GM18505 (cell line): Measurements from ENCODE around the gene KRTAP5-3.
"Not testable (repeated sequence)": the region's sequence is repeated elsewhere in the genome, so short reads cannot be mapped to it uniquely, and the experiment has no call there.

Source experiments
- ATAC-seq: cut with Tn5 transposase; IDR thresholded peaks from one replicate; pipeline ENCODE4 v1.9.1; 2021; ENCODE audit not compliant: unreplicated experiment
- POLR2A ChIP-seq: IDR thresholded peaks from 4 replicates; pipeline ENCODE4 v1.6.1; 2011; ENCODE audit warnings: borderline replicate concordance; ENCODE audit not compliant: insufficient read depth, insufficient read length; ENCODE audit errors: extremely low read depth

KRTAP5-3 gene

DNA sequence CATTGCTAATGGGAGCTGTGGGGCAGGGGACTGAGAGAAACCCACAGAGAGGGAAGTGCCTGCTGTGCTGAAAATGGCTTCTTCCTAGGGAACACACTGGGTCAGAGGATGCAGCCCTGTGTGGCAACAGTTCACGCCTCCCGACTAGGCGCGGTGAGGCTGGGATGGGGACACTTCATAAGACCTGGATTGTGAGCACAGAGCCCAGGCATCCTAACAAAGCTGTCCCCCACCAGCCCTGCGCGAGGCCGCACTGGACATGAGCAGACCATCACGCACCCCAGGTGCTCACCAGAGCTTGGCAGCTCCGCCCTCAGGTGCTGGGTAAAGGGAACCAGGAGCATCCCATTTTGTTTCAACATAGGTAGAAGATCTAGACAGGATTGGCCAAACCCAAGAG, 15.5 kb upstream of the KRTAP5-3 start:
- TF ChIP-seq POLR2A: no peak
- no peak for ATAC-seq

DNA sequence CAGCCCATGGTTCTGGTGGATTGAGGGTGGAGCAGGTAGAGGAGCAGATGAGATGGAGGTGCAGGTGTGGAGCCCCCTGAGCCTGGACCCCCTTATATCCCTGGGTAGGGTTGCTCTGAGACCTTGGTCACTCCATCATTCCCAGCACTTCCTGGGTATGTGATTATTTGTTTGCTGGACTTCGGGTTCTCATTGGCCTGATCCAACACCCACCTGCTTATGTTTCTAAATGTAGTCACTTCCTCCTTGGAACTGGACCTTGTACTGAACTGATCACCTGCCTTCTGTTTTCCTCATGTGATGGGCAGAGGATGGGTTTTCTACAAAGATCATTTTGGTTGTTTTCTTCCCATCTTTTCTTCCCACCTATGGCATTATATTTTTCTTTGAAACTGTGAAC, 13.8 kb upstream of the KRTAP5-3 start, which contains the start of gene KRTAP5-4:
KRTAP5-4 (minus strand) TSS at position 53 of the 400 bp plus-strand sequence; CDS start at position 8, 45 bp downstream.
- TF ChIP-seq POLR2A: no peak

DNA sequence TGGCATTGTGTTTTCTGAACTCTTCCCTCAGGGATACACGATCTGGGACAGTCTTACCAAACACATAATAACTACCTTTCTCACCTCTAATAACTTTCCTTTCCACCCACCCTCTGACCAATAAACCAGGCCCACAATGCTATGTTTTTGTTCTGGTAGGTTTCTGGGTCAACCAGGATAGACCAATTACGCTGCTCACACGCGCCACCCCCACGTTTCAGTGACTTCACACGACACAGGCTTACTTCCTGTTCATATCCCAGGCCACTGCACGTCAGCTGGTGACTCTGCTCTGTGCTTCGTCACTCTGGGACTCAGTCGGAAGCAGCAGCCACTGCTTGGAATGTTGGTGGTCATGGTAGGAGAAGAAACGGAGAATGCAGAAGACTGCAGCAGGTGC, 11.2 kb upstream of the KRTAP5-3 start:
- ATAC-seq: no peak

More for the DNA sequence above, 13.8 kb upstream of the KRTAP5-3 start, which contains the start of gene KRTAP5-4:
- ATAC-seq: no peak

DNA sequence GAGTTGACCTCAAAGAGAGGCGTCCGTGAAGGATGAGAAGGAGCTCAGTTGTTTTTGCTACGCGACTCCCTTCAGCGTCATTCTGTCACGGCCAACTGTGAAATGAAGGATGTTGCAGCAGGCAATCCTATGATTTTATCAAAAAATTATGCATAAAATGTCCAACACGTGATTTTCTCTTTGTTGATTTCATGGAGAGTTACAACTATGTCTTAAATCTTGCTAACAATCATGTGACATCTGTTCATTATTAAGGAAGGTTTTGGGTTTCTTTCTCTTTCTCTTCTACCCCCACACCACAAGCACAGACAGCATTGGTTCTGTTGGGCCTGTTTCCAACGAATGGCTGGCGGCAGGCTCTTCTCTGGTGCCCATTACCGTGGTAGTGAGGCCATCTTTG, 10.0 kb upstream of the KRTAP5-3 start:
- no peak for TF ChIP-seq POLR2A
- no peak for ATAC-seq

More for the DNA sequence above, 11.2 kb upstream of the KRTAP5-3 start:
- no peak for TF ChIP-seq POLR2A

DNA sequence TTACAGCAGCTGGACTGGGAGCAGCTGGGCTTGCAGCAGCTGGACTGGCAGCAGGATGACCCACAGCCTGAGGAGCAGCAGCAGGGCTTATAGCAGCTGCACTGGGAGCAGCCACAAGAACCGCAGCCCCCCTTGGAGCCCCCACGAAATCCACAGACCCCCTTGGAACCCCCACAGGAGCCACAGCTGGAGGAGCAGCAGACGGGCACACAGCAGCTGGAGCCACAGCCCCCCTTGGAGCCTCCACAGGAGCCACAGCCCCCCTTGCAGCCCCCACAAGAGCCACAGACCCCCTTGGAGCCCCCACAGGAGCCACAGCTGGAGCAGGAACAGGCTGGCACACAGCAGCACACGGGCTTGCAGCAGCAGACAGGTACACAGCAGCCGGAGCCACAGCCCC, 362 bp downstream of the KRTAP5-3 start:
- not testable (repeated sequence) for ATAC-seq

DNA sequence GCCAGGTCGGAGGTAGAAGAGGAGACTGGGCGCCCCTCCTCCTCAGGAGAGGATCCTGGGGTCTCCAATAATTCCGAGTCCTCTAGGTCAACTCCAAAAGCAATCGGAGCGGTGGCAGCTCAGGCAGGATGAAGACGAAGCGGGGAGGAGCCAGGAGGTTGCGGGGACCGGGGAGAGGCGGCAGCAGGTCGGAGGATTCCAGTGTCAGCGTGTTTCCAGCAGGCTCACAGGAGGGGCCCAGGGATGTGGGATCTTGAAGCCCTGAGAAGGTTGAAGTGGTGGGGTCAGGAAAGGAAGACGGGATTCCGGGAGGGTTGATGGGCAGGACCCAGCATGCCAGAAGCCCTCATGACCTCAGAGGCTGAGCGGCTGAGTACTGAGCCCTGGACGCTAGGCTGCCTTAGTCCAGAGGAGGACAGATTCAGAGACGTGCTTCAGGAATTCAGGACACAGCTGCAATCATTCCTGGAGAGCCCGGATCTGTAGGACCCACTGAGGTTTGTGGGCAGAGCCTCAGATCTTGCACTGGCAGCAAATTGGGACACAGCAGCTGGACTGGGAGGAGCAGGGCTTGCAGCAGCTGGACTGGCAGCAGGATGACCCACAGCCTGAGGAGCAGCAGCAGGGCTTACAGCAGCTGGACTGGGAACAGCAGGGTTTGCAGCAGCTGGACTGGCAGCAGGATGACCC, 962 bp downstream of the KRTAP5-3 start:
- ATAC-seq: not testable (repeated sequence)

DNA sequence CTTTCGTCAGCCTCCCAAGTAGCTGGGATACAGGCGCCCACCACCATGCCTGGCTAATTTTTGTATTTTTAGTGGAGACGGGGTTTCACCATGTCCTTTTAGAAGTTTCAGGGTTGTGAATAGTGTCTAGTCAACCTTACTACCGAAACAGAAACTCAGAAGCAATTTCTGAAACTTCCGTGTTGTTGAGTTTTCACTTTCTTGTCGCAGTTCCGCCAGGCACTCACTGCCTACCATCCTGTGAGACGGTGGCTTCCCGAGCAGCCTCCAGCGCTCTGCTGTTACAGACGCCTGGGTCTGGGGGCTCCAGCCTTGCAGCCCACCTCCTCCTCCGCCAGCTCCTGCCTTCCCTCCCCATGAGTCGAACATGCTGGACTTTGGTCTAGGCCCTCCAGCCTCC, 2.3 kb downstream of the KRTAP5-3 start:
- ATAC-seq: not testable (repeated sequence)

DNA sequence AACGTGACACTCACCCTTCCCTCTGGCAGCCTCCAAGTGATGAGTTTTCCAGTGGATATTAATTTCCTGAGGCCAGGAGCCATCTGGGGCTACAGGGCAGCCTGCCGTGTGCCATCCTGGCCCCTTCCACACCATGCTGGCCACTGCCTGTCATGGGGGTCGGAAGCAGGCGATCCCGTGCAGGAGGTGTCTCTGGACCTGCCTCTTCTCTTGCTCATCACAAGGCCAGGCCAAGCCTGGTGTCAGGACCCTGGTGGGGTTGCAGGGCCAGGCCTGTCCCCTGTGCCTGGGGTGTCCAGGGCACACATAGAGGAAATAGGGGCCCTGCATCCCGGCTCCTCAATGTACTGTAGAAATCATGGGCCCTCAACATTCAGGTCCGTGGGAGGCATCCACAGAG, 3.6 kb downstream of the KRTAP5-3 start:
- TF ChIP-seq POLR2A: no peak

DNA sequence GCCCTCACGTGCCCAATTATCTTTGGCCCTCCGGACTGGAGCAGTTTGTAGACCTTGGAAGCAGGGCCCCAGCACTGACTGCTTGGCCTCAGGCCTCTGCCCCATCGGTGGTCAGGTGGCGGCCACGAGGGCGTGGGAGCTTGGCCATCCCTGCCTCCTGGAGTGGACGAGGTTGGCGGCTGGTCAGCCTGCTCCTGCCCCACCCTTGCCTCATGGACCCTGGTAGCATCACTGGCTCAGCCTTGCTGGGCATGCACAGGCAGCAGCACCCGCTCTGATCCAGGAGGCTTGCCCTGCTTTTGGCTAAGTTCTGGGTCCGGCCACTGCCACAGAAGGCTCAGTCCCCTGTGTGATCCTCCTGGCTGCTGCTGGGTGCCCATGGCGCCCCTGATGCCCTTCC, 4.1 kb downstream of the KRTAP5-3 start:
- no peak for TF ChIP-seq POLR2A
- ATAC-seq: no peak

More for the DNA sequence above, 3.6 kb downstream of the KRTAP5-3 start:
- ATAC-seq: no peak

DNA sequence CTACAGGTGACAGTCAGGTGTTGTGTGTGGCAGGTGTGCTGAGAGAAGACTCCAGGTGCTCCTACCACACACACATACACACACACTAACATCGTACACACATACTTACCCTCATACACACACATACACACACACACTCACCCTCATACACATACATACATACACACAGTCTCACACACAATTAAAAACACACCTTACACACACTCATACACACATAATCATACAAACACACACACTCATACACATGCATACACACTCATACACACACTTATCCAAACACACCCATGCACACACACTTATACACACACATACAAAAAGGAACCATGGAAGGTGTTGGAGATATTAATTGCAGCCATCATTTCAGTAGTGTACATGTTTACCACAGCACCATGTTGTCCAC, 4.6 kb downstream of the KRTAP5-3 start:
- ATAC-seq: no peak
- no peak for TF ChIP-seq POLR2A

DNA sequence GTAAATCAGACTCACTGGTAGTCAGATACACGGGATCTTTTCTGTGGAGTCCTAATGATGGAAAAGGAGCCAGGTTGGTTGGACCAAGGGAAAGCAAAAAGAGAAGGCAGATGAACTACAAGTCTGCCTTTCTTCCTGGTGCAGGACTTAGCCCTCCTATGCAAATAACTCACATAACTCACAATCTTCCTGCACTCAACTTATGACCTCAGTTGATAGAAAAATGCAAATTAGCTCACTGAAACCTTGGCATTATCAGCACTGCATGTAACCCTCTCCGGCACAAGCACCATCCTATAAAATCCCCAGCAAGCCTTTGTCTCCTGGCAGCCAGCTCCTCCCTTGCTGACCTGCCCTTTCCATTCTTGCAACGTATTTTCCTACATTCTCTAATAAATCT, 6.6 kb downstream of the KRTAP5-3 start:
- not testable (repeated sequence) for ATAC-seq

DNA sequence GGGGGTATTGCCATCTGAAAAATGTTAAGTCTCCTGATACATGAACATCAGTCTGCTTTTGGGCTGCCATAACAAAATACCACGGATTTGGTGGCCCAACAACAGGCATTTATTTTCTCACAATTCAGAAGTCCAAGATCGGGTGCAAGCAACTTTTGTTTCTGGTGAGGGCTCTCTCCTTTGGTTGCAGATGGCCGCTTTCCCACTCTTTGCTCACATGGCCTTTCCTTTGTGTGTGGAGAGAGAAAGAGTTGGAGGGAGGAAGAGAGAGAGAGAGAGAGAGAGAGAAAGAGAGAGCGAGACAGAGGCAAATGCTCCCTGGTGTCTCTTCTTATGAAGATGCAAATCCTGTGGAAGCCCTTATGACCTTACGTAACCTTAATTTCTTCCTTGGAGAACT, 7.6 kb downstream of the KRTAP5-3 start:
- TF ChIP-seq POLR2A: no peak
- no peak for ATAC-seq

DNA sequence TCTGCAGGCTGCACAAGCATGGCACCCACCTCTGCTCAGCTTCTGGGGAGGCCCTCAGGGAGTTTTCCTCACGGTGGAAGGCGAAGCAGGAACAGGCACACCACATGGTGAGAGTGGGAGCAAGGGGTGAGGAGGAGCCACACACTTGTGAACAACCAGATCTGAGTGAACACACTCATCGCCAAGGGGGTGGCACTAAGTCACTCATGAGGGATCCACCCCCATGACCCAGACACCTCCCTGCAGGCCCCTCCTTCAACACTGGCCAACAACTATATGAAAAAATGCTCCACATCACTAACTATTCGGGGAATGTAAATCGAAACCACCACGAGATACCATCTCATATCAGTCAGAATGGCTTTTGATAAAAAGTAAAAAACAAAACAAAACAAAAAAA, 9.4 kb downstream of the KRTAP5-3 start:
- no peak for TF ChIP-seq POLR2A
- ATAC-seq: no peak

DNA sequence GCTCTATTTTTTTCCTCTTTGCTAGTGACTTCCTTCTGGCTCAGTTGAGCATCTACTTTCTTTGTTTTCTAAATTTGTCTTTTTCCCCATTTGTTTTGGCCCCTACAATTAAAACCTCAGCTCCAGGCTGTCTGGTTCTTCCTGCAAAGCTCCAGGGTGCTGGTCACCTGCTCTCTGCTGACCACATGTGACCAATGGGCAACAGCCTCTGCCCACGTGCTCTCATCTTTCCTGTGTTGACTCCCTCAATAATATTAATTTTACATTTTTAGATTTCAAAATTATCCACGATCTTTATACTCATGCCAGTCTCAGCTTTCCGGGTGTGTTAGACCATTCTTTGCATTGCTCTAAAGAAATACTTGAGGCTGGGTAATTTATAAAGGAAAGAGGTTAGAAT, 9.9 kb downstream of the KRTAP5-3 start:
- not testable (repeated sequence) for ATAC-seq

DNA sequence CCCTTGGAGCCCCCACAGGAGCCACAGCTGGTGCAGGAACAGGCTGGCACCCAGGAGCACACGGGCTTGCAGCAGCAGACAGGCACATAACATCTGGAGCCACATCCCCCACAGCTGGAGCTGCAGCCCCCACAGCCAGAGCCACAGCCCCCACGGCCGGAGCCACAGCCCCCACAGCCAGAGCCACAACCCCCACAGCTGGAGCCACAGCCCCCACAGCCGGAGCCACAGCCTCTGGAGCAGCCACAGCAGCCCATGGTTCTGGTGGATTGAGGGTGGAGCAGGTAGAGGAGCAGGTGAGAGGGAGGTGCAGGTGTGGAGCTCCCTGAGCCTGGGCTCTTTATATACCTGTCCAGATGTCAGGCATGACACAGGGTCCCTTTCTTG, 10.3 kb downstream of the KRTAP5-3 start, which contains the start of gene KRTAP5-2:
KRTAP5-2 (minus strand) TSS at position 301 of the 387 bp plus-strand sequence; CDS start at position 257, 44 bp downstream.
- no peak for TF ChIP-seq POLR2A
- ATAC-seq: no peak
